GM06990 (cell line): ENCODE results near the gene NKIRAS2.
A peak's percentile ranks its signal among the peaks of the same experiment; 100 is the strongest.

ENCODE experiments used
- DNase-seq: peaks from one replicate; pipeline ENCODE4 v3.0.0-alpha.2; 2011; ENCODE audit not compliant: insufficient read length; ENCODE audit errors: extremely low read depth
- H3K27me3 ChIP-seq: replicated peaks from 2 replicates; pipeline ENCODE4 v1.6.0; 2011; ENCODE audit warnings: low read length; ENCODE audit not compliant: control insufficient read depth, insufficient read depth
- H3K36me3 ChIP-seq: 2 replicates; pipeline ENCODE4 v1.5.1; 2011; ENCODE audit warnings: low read length; ENCODE audit not compliant: control insufficient read depth, insufficient read depth
- H3K4me3 ChIP-seq: replicated peaks from 2 replicates; pipeline ENCODE4 v1.5.1; 2011; ENCODE audit warnings: low read depth, mild to moderate bottlenecking, control low read depth, low read length
- CTCF ChIP-seq: IDR thresholded peaks from 2 replicates; pipeline ENCODE4 v1.5.1; 2011; ENCODE audit warnings: low read length, control low read depth, mild to moderate bottlenecking, inconsistent platforms; ENCODE audit not compliant: insufficient read depth, poor library complexity, severe bottlenecking

The NKIRAS2 gene

GRCh38 chr17:42050393-42051012 lies 30.6 kb downstream of the NKIRAS2 start, which contains the start of gene C17orf113:
TSS of gene C17orf113 (minus strand) at chr17:42050601. CDS start at chr17:42043376, 7,225 bp downstream.
- Histone ChIP-seq H3K36me3 (no peaks in the 10 kb centered on the region), H3K4me3 (peak within 1 kb of the TSS; percentile 54), H3K27me3 (peaks cover 2% of the 10 kb centered on the region)
- peak; percentile 38 for TF ChIP-seq CTCF
- peak; percentile 42 for DNase-seq

DNA sequence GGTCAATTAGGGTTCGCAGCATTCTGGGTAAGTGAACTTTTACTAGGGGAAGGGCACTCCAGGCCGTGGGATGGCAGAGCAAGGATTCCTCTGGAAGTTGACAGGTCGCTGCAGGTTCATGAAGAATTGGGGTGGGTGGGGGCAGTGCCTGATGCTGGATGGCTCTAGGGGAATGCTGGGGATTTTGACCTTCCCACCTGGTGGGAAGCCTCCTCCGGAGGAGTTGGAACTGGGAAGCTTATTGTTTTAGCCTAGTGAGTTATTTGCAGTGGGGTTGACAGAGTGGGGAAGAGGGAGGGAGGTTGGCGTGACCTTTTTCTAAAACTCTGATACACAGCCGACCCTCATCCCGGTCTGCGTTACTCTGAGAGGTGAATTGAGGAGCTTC lies 31.1 kb downstream of the NKIRAS2 start:
- no peak for TF ChIP-seq CTCF
- H3K27me3 ChIP-seq, result peaks cover 2% of the 10 kb centered on the region
- DNase-seq, result no peak
- no peaks in the 10 kb centered on the region for H3K36me3 ChIP-seq
- peak overlapping the region; percentile 40; the same call in 1 of the 2 replicates for H3K4me3 ChIP-seq

- no peak overlapping the region for H3K4me3 ChIP-seq
- no peak for TF ChIP-seq CTCF
- peaks cover 2% of the 10 kb centered on the region for H3K27me3 ChIP-seq
- no peak for DNase-seq
- no peaks in the 10 kb centered on the region for H3K36me3 ChIP-seq
These were observed 31.8 kb downstream of the NKIRAS2 start for GRCh38 chr17:42051645-42052044.

GRCh38 chr17:42052346-42052877 lies 32.5 kb downstream of the NKIRAS2 start:
- no peak for DNase-seq

GRCh38 chr17:42053731-42054500 lies 34.0 kb downstream of the NKIRAS2 start:
- DNase-seq, result no peak
- Histone ChIP-seq H3K27me3 (peaks cover 2% of the 10 kb centered on the region; the same call in 1 of the 2 replicates), H3K4me3 (no peak overlapping the region), H3K36me3 (no peaks in the 10 kb centered on the region)
- TF ChIP-seq CTCF, result no peak

More at GRCh38 chr17:42052346-42052877, 32.5 kb downstream of the NKIRAS2 start:
- Histone ChIP-seq H3K27me3 (peaks cover 2% of the 10 kb centered on the region), H3K36me3 (no peaks in the 10 kb centered on the region), H3K4me3 (no peak overlapping the region)
- TF ChIP-seq CTCF, result no peak
